Caco-2 (cell line): ENCODE results near the gene LTBP3. TPM values are rescaled to one million over a fixed set of nuclear protein-coding genes. Genes with fewer than 3 reads are reported as not detected.

Source experiments
- BruUV-seq: library from RNA; stranded (reverse); fragments of 400-500 nt; replicated peaks from 2 replicates; lab custom pipeline; 2021; lab: Mats Ljungman, UMichigan
- CTCF ChIA-PET: fragments of 300-600 bp; sonication (Branson Sonifier 250); formaldehyde crosslinking; loops from one replicate; lab custom pipeline; 2022; ENCODE audit warnings: antibody characterized with exemption; lab: Charles Lee
- POLR2A ChIA-PET: fragments of 300-600 bp; sonication (Branson Sonifier 250); formaldehyde crosslinking; loops from one replicate; lab custom pipeline; 2022; ENCODE audit warnings: antibody characterized with exemption; lab: Charles Lee
- DNase-seq, 2 experiments: peaks; one replicate each; pipeline versions ENCODE4 v3.0.0 to v3.0.0-alpha.2; 2020 to 2022
- H3K27me3 ChIP-seq: replicated peaks from 2 replicates; pipeline ENCODE4 v1.6.0; 2011; ENCODE audit warnings: low read length; ENCODE audit not compliant: control insufficient read depth, insufficient read depth
- H3K36me3 ChIP-seq: 2 replicates; pipeline ENCODE4 v1.5.1; 2011; ENCODE audit warnings: low read length; ENCODE audit not compliant: control insufficient read depth, insufficient read depth
- H3K4me1 ChIP-seq: fragments of 250-450 bp; sonication (Bioruptor Pico); 2 replicates; pipeline ENCODE4 v1.5.1; 2020; ENCODE audit warnings: mild to moderate bottlenecking
- H3K4me3 ChIP-seq: 2 replicates; pipeline ENCODE4 v1.5.1; 2011; ENCODE audit warnings: low read depth, mild to moderate bottlenecking, control low read depth, low read length
- H3K9me3 ChIP-seq: fragments of 250-450 bp; sonication (Bioruptor Pico); 2 replicates; pipeline ENCODE4 v1.5.1; 2020; ENCODE audit warnings: mild to moderate bottlenecking, moderate library complexity
- H3K27ac Mint-ChIP-seq: one replicate; pipeline ENCODE4 v1.8.0; 2022; ENCODE audit warnings: mixed read lengths; ENCODE audit not compliant: unreplicated experiment
- H3K27me3 Mint-ChIP-seq: one replicate; pipeline ENCODE4 v1.8.0; 2022; ENCODE audit warnings: mixed read lengths; ENCODE audit not compliant: insufficient read depth, unreplicated experiment
- H3K36me3 Mint-ChIP-seq: one replicate; pipeline ENCODE4 v1.8.0; 2022; ENCODE audit warnings: mild to moderate bottlenecking, mixed read lengths; ENCODE audit not compliant: insufficient read depth, unreplicated experiment
- H3K4me1 Mint-ChIP-seq: one replicate; pipeline ENCODE4 v1.8.0; 2022; ENCODE audit warnings: low read depth, mixed read lengths; ENCODE audit not compliant: unreplicated experiment
- H3K4me3 Mint-ChIP-seq: one replicate; pipeline ENCODE4 v1.8.0; 2022; ENCODE audit warnings: mild to moderate bottlenecking, moderate library complexity, mixed read lengths; ENCODE audit not compliant: unreplicated experiment
- H3K9me3 Mint-ChIP-seq: one replicate; pipeline ENCODE4 v1.8.0; 2022; ENCODE audit warnings: mixed read lengths; ENCODE audit not compliant: unreplicated experiment
- CTCF ChIP-seq, 2 experiments: fragments of 200-600 bp in 1 of 2; IDR thresholded peaks; 1 replicate in 1 of 2; 2 replicates in 1 of 2; pipeline versions ENCODE4 v1.5.1 to v1.8.0; 2011 to 2022; ENCODE audit warnings: antibody characterized with exemption in 1 of 2, control low read depth in 1 of 2, inconsistent platforms in 1 of 2, low read depth in 1 of 2, low read length in 1 of 2, mild to moderate bottlenecking in 1 of 2, moderate library complexity in 1 of 2; ENCODE audit not compliant: insufficient read depth in 1 of 2, severe bottlenecking in 1 of 2, unreplicated experiment in 1 of 2
- intact Hi-C: fragments of 100-400 bp; cut with micrococcal nuclease; formaldehyde crosslinking; loops from one replicate; pipeline ENCODE4 v1.10.0; 2022; ENCODE audit not compliant: unreplicated experiment
- total RNA-seq: library from RNA; stranded (reverse); gene quantifications from 2 replicates; pipeline ENCODE4 v1.2.3, GENCODE V29; 2022

The LTBP3 gene
- total RNA-seq, 1 experiment from 2014 or later = 91.2 TPM

- Mint-ChIP-seq H3K27ac (no peak overlapping the region), H3K9me3 (no peaks in the 10 kb centered on the region), H3K4me1 (peaks cover 68% of the 10 kb centered on the region), H3K27me3 (peaks cover 3% of the 10 kb centered on the region), H3K4me3 (no peak overlapping the region), H3K36me3 (no peaks in the 10 kb centered on the region)
- Histone ChIP-seq H3K9me3 (no peaks in the 10 kb centered on the region), H3K36me3 (peaks cover 17% of the 10 kb centered on the region), H3K4me1 (peaks cover 34% of the 10 kb centered on the region), H3K4me3 (peak overlapping the region; percentile 81), H3K27me3 (no peaks in the 10 kb centered on the region)
- TSS peak; percentile 0 for BruUV-seq
- POLR2A ChIA-PET = interaction anchor here (0.5 to 13.2 kb wide), 11 partner anchors 12 to 134 kb away, joined by 3 to 377 read pairs (median 6); no protein-coding TSS in a partner anchor
- no peak for DNase-seq
- TF ChIP-seq CTCF (IDR thresholded peaks at IDR 0.05; ENCODE audit: insufficient read depth in 1 of 2, low read depth in 1 of 2, low read length in 1 of 2, severe bottlenecking in 1 of 2, unreplicated experiment in 1 of 2) = no peak
- intact Hi-C loops = no loop called here
- CTCF ChIA-PET = interaction anchor here (0.6 to 2.0 kb wide), 3 partner anchors 27 to 155 kb away, joined by 4 to 6 read pairs (median 4); no protein-coding TSS in a partner anchor
Measured at GRCh38 chr11:65504674-65505465, 53.3 kb downstream of the LTBP3 start.

GRCh38 chr11:65503949-65504673 lies 54.0 kb downstream of the LTBP3 start:
- H3K9me3 Mint-ChIP-seq = no peaks in the 10 kb centered on the region
- CTCF ChIA-PET = interaction anchor here (0.6 to 1.6 kb wide), 3 partner anchors 24 to 154 kb away, joined by 4 to 6 read pairs (median 4); no protein-coding TSS in a partner anchor
- no peaks in the 10 kb centered on the region for H3K27me3 ChIP-seq
- no peaks in the 10 kb centered on the region for H3K9me3 ChIP-seq
- no peaks in the 10 kb centered on the region for H3K36me3 Mint-ChIP-seq
- no TSS peak for BruUV-seq
- peaks cover 17% of the 10 kb centered on the region for H3K36me3 ChIP-seq
- intact Hi-C loops = no loop called here
- no peak overlapping the region for H3K27ac Mint-ChIP-seq
- H3K4me1 Mint-ChIP-seq = peaks cover 63% of the 10 kb centered on the region
- no peak for TF ChIP-seq CTCF (IDR thresholded peaks at IDR 0.05; ENCODE audit: insufficient read depth in 1 of 2, low read depth in 1 of 2, low read length in 1 of 2, severe bottlenecking in 1 of 2, unreplicated experiment in 1 of 2)
- peaks cover 3% of the 10 kb centered on the region for H3K27me3 Mint-ChIP-seq
- peaks cover 34% of the 10 kb centered on the region for H3K4me1 ChIP-seq
- no peak overlapping the region for H3K4me3 Mint-ChIP-seq
- DNase-seq = peak in 1 of 2 experiments; percentile 52
- peak overlapping the region; percentile 81 for H3K4me3 ChIP-seq
- POLR2A ChIA-PET = interaction anchor here (0.6 to 13.2 kb wide), 10 partner anchors 10 to 88 kb away, joined by 3 to 377 read pairs (median 6); no protein-coding TSS in a partner anchor

- no peaks in the 10 kb centered on the region for H3K36me3 Mint-ChIP-seq
- Histone ChIP-seq H3K9me3 (no peaks in the 10 kb centered on the region), H3K4me3 (peak overlapping the region; percentile 81), H3K36me3 (peaks cover 17% of the 10 kb centered on the region), H3K4me1 (peaks cover 34% of the 10 kb centered on the region), H3K27me3 (no peaks in the 10 kb centered on the region)
- no peak for DNase-seq
- H3K4me3 Mint-ChIP-seq = no peak overlapping the region
- H3K4me1 Mint-ChIP-seq = peaks cover 56% of the 10 kb centered on the region
- H3K27me3 Mint-ChIP-seq = peaks cover 3% of the 10 kb centered on the region
- no peaks in the 10 kb centered on the region for H3K9me3 Mint-ChIP-seq
- POLR2A ChIA-PET = interaction anchor here (0.5 to 13.2 kb wide), 13 partner anchors 9 to 505 kb away, joined by 3 to 377 read pairs (median 6); no protein-coding TSS in a partner anchor
- intact Hi-C loops = no loop called here
- BruUV-seq = no TSS peak
- TF ChIP-seq CTCF (IDR thresholded peaks at IDR 0.05; ENCODE audit: insufficient read depth in 1 of 2, low read depth in 1 of 2, low read length in 1 of 2, severe bottlenecking in 1 of 2, unreplicated experiment in 1 of 2) = no peak
- no peak overlapping the region for H3K27ac Mint-ChIP-seq
- CTCF ChIA-PET = interaction anchor here (0.9 kb wide), 1 partner anchor 24 kb away, joined by 6 read pairs; no protein-coding TSS in a partner anchor
Measured at GRCh38 chr11:65503368-65503948, 54.7 kb downstream of the LTBP3 start.
